Coronary artery (tissue), 2 donors: ENCODE data around the gene VWA8.

Experiments
- DNase-seq: peaks from one replicate; pipeline ENCODE4 v3.0.0-alpha.2; 2017; ENCODE audit warnings: low spot score
- H3K27ac ChIP-seq, 2 donors: fragments of 200-600 bp; sonication (generic); one replicate each; pipeline ENCODE4 v1.5.1; 2016 to 2019
- H3K4me3 ChIP-seq: fragments of 200-600 bp; sonication (generic); 2 replicates; pipeline ENCODE4 v1.5.1; 2016; ENCODE audit warnings: mild to moderate bottlenecking, moderate library complexity
- CTCF ChIP-seq: fragments of 200-600 bp; sonication (generic); IDR thresholded peaks from one replicate; pipeline ENCODE4 v1.5.1; 2019; ENCODE audit warnings: antibody characterized with exemption

VWA8 gene

GRCh38 chr13:41645331-41645730 is 315.6 kb downstream of the VWA8 start:
- Histone ChIP-seq H3K4me3 (no peak overlapping the region), H3K27ac (peak overlapping the region; percentile 44 to 68)
- no peak for TF ChIP-seq CTCF
- DNase-seq = no peak

GRCh38 chr13:41644742-41645141 is 316.2 kb downstream of the VWA8 start:
- H3K4me3 ChIP-seq = no peak overlapping the region
- no peak for TF ChIP-seq CTCF
- H3K27ac ChIP-seq = peak overlapping the region; percentile 44 to 68
- DNase-seq = no peak

GRCh38 chr13:41643507-41643906 is 317.4 kb downstream of the VWA8 start:
- no peak for DNase-seq
- Histone ChIP-seq H3K27ac (no peak overlapping the region), H3K4me3 (no peak overlapping the region)
- no peak for TF ChIP-seq CTCF

GRCh38 chr13:41641961-41642360 is 318.9 kb downstream of the VWA8 start:
- no peak for DNase-seq
- no peak overlapping the region for H3K4me3 ChIP-seq
- H3K27ac ChIP-seq = no peak overlapping the region
- TF ChIP-seq CTCF = no peak

- H3K27ac ChIP-seq = no peak overlapping the region
Measured at GRCh38 chr13:41641429-41641828, 319.5 kb downstream of the VWA8 start.

GRCh38 chr13:41639955-41640780 is 320.7 kb downstream of the VWA8 start:
- H3K27ac ChIP-seq = no peak overlapping the region
- no peak for DNase-seq

More at GRCh38 chr13:41641429-41641828, 319.5 kb downstream of the VWA8 start:
- no peak overlapping the region for H3K4me3 ChIP-seq
- no peak for DNase-seq
- TF ChIP-seq CTCF = no peak

More at GRCh38 chr13:41639955-41640780, 320.7 kb downstream of the VWA8 start:
- H3K4me3 ChIP-seq = no peak overlapping the region
- no peak for TF ChIP-seq CTCF
